ENCODE data around the gene RBFOX2.

RBFOX2 gene

GRCh38 chr22:35883031-35883620 lies 145.5 kb downstream of the RBFOX2 start:
- ATAC-seq (ENCODE audit: low read depth) (peak; percentile 90), DNase-seq (ENCODE audit: low spot score) (no peak)
- H3K9me3 ChIP-seq (ENCODE audit: severe bottlenecking): no peaks in the 10 kb centered on the region
- no peak for TF ChIP-seq CTCF (IDR thresholded peaks at IDR 0.05; ENCODE audit: poor library complexity, severe bottlenecking)
- H3K27me3 ChIP-seq (ENCODE audit: insufficient read depth, poor library complexity, severe bottlenecking): no peaks in the 10 kb centered on the region
- H3K27ac ChIP-seq (ENCODE audit: poor library complexity, severe bottlenecking): peak overlapping the region; percentile 26
- H3K4me1 ChIP-seq (ENCODE audit: insufficient read depth, poor library complexity, severe bottlenecking): peaks cover 13% of the 10 kb centered on the region
- H3K36me3 ChIP-seq (ENCODE audit: low read depth): no peaks in the 10 kb centered on the region
- no peak overlapping the region for H3K4me3 ChIP-seq (ENCODE audit: severe bottlenecking)

- H3K27ac ChIP-seq (ENCODE audit: poor library complexity, severe bottlenecking): peak overlapping the region; percentile 26
- no peak for ATAC-seq (ENCODE audit: low read depth)
- H3K27me3 ChIP-seq (ENCODE audit: insufficient read depth, poor library complexity, severe bottlenecking): no peaks in the 10 kb centered on the region
- no peak for TF ChIP-seq CTCF (IDR thresholded peaks at IDR 0.05; ENCODE audit: poor library complexity, severe bottlenecking)
- peaks cover 12% of the 10 kb centered on the region for H3K4me1 ChIP-seq (ENCODE audit: insufficient read depth, poor library complexity, severe bottlenecking)
- no peaks in the 10 kb centered on the region for H3K36me3 ChIP-seq (ENCODE audit: low read depth)
- no peak for DNase-seq (ENCODE audit: low spot score)
- H3K4me3 ChIP-seq (ENCODE audit: severe bottlenecking): no peak overlapping the region
- no peaks in the 10 kb centered on the region for H3K9me3 ChIP-seq (ENCODE audit: severe bottlenecking)
These were observed 146.2 kb downstream of the RBFOX2 start for GRCh38 chr22:35882211-35883030.

- Histone ChIP-seq H3K9me3 (ENCODE audit: severe bottlenecking) (no peaks in the 10 kb centered on the region), H3K27ac (ENCODE audit: poor library complexity, severe bottlenecking) (no peak overlapping the region), H3K4me3 (ENCODE audit: severe bottlenecking) (no peak overlapping the region), H3K4me1 (ENCODE audit: insufficient read depth, poor library complexity, severe bottlenecking) (peaks cover 8% of the 10 kb centered on the region), H3K27me3 (ENCODE audit: insufficient read depth, poor library complexity, severe bottlenecking) (no peaks in the 10 kb centered on the region), H3K36me3 (ENCODE audit: low read depth) (no peaks in the 10 kb centered on the region)
- DNase-seq (ENCODE audit: low spot score): no peak
- no peak for TF ChIP-seq CTCF (IDR thresholded peaks at IDR 0.05; ENCODE audit: poor library complexity, severe bottlenecking)
- ATAC-seq (ENCODE audit: low read depth): no peak
These were observed 149.3 kb downstream of the RBFOX2 start for GRCh38 chr22:35879351-35879750.

GRCh38 chr22:35873426-35873825 lies 155.2 kb downstream of the RBFOX2 start:
- Histone ChIP-seq H3K27ac (ENCODE audit: poor library complexity, severe bottlenecking) (no peak overlapping the region), H3K4me3 (ENCODE audit: severe bottlenecking) (no peak overlapping the region), H3K4me1 (ENCODE audit: insufficient read depth, poor library complexity, severe bottlenecking) (no peaks in the 10 kb centered on the region), H3K36me3 (ENCODE audit: low read depth) (no peaks in the 10 kb centered on the region), H3K9me3 (ENCODE audit: severe bottlenecking) (no peaks in the 10 kb centered on the region), H3K27me3 (ENCODE audit: insufficient read depth, poor library complexity, severe bottlenecking) (no peaks in the 10 kb centered on the region)
- TF ChIP-seq CTCF (IDR thresholded peaks at IDR 0.05; ENCODE audit: poor library complexity, severe bottlenecking): no peak
- DNase-seq (ENCODE audit: low spot score) (no peak), ATAC-seq (ENCODE audit: low read depth) (no peak)

- DNase-seq (ENCODE audit: low spot score) (no peak), ATAC-seq (ENCODE audit: low read depth) (no peak)
- Histone ChIP-seq H3K4me1 (ENCODE audit: insufficient read depth, poor library complexity, severe bottlenecking) (no peaks in the 10 kb centered on the region), H3K27me3 (ENCODE audit: insufficient read depth, poor library complexity, severe bottlenecking) (no peaks in the 10 kb centered on the region), H3K9me3 (ENCODE audit: severe bottlenecking) (no peaks in the 10 kb centered on the region), H3K36me3 (ENCODE audit: low read depth) (no peaks in the 10 kb centered on the region), H3K4me3 (ENCODE audit: severe bottlenecking) (no peak overlapping the region), H3K27ac (ENCODE audit: poor library complexity, severe bottlenecking) (no peak overlapping the region)
- TF ChIP-seq CTCF (IDR thresholded peaks at IDR 0.05; ENCODE audit: poor library complexity, severe bottlenecking): no peak
These were observed 156.2 kb downstream of the RBFOX2 start for GRCh38 chr22:35872451-35872850.

Measured in RWPE2 (cell line).